RWPE2 (cell line): ENCODE measurements around the gene NEBL.

Source experiments
- ATAC-seq: fragments of 200-7000 bp; cut with Tn5 transposase; 3 replicates; pipeline ENCODE4 v1.9.1; 2021; ENCODE audit warnings: low read depth
- DNase-seq: peaks from one replicate; pipeline ENCODE4 v3.0.0-alpha.2; 2020; ENCODE audit warnings: low spot score
- H3K27ac ChIP-seq: fragments of 450-650 bp; 2 replicates; pipeline ENCODE4 v1.5.1; 2017; ENCODE audit warnings: mild to moderate bottlenecking; ENCODE audit not compliant: poor library complexity, severe bottlenecking
- H3K27me3 ChIP-seq: fragments of 250-450 bp; sonication (Bioruptor Pico); 2 replicates; pipeline ENCODE4 v1.5.1; 2021; ENCODE audit warnings: mild to moderate bottlenecking, moderate library complexity; ENCODE audit not compliant: insufficient read depth, poor library complexity, severe bottlenecking
- H3K36me3 ChIP-seq: fragments of 250-450 bp; sonication (Bioruptor Pico); 2 replicates; pipeline ENCODE4 v1.5.1; 2020; ENCODE audit warnings: low read depth, mild to moderate bottlenecking, moderate library complexity
- H3K4me1 ChIP-seq: fragments of 250-450 bp; sonication (Bioruptor Pico); 2 replicates; pipeline ENCODE4 v1.5.1; 2021; ENCODE audit warnings: mild to moderate bottlenecking, moderate library complexity; ENCODE audit not compliant: insufficient read depth, poor library complexity, severe bottlenecking
- H3K4me3 ChIP-seq: fragments of 250-450 bp; sonication (Bioruptor Pico); 2 replicates; pipeline ENCODE4 v1.5.1; 2021; ENCODE audit warnings: mild to moderate bottlenecking, moderate library complexity; ENCODE audit not compliant: severe bottlenecking
- H3K9me3 ChIP-seq: fragments of 250-450 bp; sonication (Bioruptor Pico); 2 replicates; pipeline ENCODE4 v1.5.1; 2021; ENCODE audit warnings: mild to moderate bottlenecking, moderate library complexity; ENCODE audit not compliant: severe bottlenecking
- TF ChIP-seq, protein P1 (sequence below): fragments of 450-650 bp; IDR thresholded peaks from one replicate; pipeline ENCODE4 v1.5.1; 2017; ENCODE audit warnings: mild to moderate bottlenecking, moderate library complexity; ENCODE audit not compliant: poor library complexity, severe bottlenecking

The NEBL gene

DNA sequence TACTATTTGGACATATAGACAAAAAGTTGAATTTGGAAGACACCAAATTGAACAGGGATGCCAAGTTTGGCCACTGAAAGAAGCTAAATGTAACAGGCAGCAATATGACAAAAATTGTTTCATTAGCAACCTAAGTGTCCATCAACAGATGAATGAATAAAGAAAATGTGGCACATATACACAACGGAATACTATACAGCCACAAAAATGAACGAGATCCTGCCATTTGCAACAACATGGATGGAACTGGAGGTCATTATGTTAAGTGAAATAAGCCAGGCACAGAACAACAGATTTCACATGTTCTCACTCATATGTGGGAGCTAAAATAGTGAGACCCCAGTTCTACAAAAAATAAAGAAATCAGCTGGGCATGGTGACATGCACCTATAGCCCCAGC is 43.8 kb downstream of the NEBL start:
- Histone ChIP-seq H3K27ac (no peak overlapping the region), H3K27me3 (no peaks in the 10 kb centered on the region), H3K4me1 (no peaks in the 10 kb centered on the region), H3K4me3 (no peak overlapping the region), H3K36me3 (no peaks in the 10 kb centered on the region), H3K9me3 (no peaks in the 10 kb centered on the region)
- DNase-seq (no peak), ATAC-seq (no peak)
- TF ChIP-seq, protein P1, sequence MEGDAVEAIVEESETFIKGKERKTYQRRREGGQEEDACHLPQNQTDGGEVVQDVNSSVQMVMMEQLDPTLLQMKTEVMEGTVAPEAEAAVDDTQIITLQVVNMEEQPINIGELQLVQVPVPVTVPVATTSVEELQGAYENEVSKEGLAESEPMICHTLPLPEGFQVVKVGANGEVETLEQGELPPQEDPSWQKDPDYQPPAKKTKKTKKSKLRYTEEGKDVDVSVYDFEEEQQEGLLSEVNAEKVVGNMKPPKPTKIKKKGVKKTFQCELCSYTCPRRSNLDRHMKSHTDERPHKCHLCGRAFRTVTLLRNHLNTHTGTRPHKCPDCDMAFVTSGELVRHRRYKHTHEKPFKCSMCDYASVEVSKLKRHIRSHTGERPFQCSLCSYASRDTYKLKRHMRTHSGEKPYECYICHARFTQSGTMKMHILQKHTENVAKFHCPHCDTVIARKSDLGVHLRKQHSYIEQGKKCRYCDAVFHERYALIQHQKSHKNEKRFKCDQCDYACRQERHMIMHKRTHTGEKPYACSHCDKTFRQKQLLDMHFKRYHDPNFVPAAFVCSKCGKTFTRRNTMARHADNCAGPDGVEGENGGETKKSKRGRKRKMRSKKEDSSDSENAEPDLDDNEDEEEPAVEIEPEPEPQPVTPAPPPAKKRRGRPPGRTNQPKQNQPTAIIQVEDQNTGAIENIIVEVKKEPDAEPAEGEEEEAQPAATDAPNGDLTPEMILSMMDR = no peak

DNA sequence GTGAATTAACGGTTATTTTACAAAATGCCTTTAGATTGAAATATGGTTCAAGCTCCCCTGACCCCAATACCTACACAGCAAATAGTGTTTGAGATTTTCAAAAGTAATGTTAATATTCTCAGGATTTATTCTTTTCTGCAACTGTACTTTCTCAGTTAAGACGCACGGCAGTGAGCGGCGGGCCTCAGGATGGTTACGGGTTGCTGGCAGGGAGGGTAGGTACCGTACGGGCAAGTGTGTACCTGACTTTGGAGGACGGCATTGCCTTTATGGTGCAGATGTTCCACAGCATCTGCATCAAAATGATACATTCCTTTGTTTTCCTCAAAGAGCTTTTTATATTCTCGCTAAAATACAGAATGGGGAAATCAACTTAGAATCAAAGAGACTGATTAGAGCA is 44.8 kb downstream of the NEBL start:
- Histone ChIP-seq H3K36me3 (no peaks in the 10 kb centered on the region), H3K27me3 (no peaks in the 10 kb centered on the region), H3K4me1 (no peaks in the 10 kb centered on the region), H3K27ac (no peak overlapping the region), H3K9me3 (no peaks in the 10 kb centered on the region), H3K4me3 (no peak overlapping the region)
- TF ChIP-seq, protein P1 = no peak
- no peak for DNase-seq
- no peak for ATAC-seq

DNA sequence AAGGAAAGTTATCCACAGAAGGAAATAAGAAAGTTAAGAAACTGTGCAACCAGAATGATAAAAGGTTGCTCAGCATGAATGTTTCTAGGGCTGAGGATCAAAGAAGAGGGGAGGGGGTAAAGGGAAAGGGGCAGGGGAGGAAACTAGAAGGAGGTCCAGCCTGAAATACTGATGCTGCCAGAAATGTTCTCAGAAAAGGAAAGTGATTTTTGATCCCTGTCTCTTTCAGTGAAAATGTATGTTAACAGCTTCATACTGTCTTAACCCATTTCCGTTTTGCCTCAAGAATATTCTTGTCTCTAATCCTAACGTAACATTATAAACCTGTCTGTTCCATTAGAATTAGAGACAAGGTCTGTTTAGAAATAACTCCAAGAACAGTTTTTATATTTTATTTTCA is 49.6 kb downstream of the NEBL start:
- no peak overlapping the region for H3K4me3 ChIP-seq
- ATAC-seq (no peak), DNase-seq (no peak)
- H3K27ac ChIP-seq = no peak overlapping the region
- no peaks in the 10 kb centered on the region for H3K36me3 ChIP-seq
- H3K4me1 ChIP-seq = no peaks in the 10 kb centered on the region
- no peaks in the 10 kb centered on the region for H3K27me3 ChIP-seq
- H3K9me3 ChIP-seq = no peaks in the 10 kb centered on the region
- TF ChIP-seq, protein P1 = no peak

DNA sequence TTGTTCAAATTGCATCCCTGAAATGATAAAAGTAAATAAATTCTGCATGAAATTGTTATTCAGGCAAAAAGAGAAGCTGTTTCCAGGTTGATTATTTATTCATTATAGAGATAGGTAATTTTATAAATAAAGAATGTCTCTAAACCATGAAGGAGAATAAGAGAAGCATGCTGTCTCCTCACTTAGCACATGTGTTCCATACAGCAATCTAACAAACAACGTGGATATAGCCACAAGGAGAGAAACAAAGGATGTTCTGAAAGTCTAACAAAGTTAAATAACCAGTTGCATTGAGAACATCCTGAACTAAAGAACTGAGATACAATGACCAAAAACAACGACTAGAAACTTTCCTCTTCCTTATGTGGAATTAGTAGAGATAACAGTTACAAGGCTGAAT is 50.8 kb downstream of the NEBL start:
- H3K27me3 ChIP-seq = no peaks in the 10 kb centered on the region
- no peaks in the 10 kb centered on the region for H3K9me3 ChIP-seq
- H3K4me3 ChIP-seq = no peak overlapping the region
- H3K4me1 ChIP-seq = no peaks in the 10 kb centered on the region
- no peak overlapping the region for H3K27ac ChIP-seq
- ATAC-seq = no peak
- DNase-seq = no peak
- H3K36me3 ChIP-seq = no peaks in the 10 kb centered on the region
- TF ChIP-seq, protein P1 = no peak

DNA sequence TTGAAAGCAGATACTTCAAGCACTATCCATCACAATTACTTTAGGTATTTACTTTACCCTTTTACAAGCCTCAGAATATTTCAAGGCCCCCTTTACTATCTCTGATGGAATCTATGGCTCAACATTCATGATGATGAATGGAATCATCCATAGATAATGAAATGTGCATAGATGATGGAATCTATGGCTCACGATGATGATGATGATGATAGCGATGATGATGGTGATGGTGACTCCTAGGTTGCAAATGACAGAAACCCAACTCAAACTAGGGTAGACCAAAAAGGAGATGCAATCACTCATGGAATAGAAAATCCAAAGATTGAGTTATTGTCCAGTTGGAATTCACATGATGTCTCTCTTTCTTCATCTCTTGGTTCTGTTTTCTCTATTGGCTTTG is 55.7 kb downstream of the NEBL start:
- Histone ChIP-seq H3K36me3 (no peaks in the 10 kb centered on the region), H3K4me1 (peaks cover 7% of the 10 kb centered on the region), H3K27ac (no peak overlapping the region), H3K27me3 (no peaks in the 10 kb centered on the region), H3K4me3 (no peak overlapping the region), H3K9me3 (no peaks in the 10 kb centered on the region)
- ATAC-seq = no peak
- DNase-seq = no peak
- TF ChIP-seq, protein P1 = no peak
